ENCODE measurements around the gene SNRNP40.

The SNRNP40 gene

GRCh38 chr1:31299365-31299764 lies 2.8 kb upstream of the SNRNP40 start:
- H3K4me2 ChIP-seq (ENCODE audit: low read depth, low read length, poor library complexity, severe bottlenecking): no peak overlapping the region
- no peaks in the 10 kb centered on the region for H3K27me3 ChIP-seq (ENCODE audit: low read length)
- no peak for TF ChIP-seq EZH2phosphoT487 (conservative IDR thresholded peaks at IDR 0.05; ENCODE audit: low read length)
- TF ChIP-seq, protein P1, sequence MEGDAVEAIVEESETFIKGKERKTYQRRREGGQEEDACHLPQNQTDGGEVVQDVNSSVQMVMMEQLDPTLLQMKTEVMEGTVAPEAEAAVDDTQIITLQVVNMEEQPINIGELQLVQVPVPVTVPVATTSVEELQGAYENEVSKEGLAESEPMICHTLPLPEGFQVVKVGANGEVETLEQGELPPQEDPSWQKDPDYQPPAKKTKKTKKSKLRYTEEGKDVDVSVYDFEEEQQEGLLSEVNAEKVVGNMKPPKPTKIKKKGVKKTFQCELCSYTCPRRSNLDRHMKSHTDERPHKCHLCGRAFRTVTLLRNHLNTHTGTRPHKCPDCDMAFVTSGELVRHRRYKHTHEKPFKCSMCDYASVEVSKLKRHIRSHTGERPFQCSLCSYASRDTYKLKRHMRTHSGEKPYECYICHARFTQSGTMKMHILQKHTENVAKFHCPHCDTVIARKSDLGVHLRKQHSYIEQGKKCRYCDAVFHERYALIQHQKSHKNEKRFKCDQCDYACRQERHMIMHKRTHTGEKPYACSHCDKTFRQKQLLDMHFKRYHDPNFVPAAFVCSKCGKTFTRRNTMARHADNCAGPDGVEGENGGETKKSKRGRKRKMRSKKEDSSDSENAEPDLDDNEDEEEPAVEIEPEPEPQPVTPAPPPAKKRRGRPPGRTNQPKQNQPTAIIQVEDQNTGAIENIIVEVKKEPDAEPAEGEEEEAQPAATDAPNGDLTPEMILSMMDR (IDR thresholded peaks at IDR 0.05; ENCODE audit: insufficient read depth, low read length, poor library complexity, severe bottlenecking): no peak
- no peaks in the 10 kb centered on the region for H3F3A ChIP-seq (ENCODE audit: insufficient read depth)
- H3K9ac ChIP-seq (ENCODE audit: low read length): no peak overlapping the region
- H3K36me3 ChIP-seq (ENCODE audit: low read length): no peaks in the 10 kb centered on the region
- peaks cover 86% of the 10 kb centered on the region for H3K79me2 ChIP-seq (ENCODE audit: insufficient read depth, low read length)
- H3K27ac ChIP-seq (ENCODE audit: low read depth, low read length): no peak overlapping the region
- H3K9me3 ChIP-seq (ENCODE audit: insufficient read depth, low read length): no peaks in the 10 kb centered on the region
- H2AFZ ChIP-seq (ENCODE audit: low read depth, low read length, severe bottlenecking): no peak overlapping the region
- H3K4me3 ChIP-seq (ENCODE audit: insufficient read depth, low read length, poor library complexity, severe bottlenecking): no peak overlapping the region
- no peaks in the 10 kb centered on the region for H3K9me2 ChIP-seq (replicated peaks; ENCODE audit: insufficient read depth, low read length)
- no peaks in the 10 kb centered on the region for H4K20me1 ChIP-seq (ENCODE audit: low read depth, low read length)

DNA sequence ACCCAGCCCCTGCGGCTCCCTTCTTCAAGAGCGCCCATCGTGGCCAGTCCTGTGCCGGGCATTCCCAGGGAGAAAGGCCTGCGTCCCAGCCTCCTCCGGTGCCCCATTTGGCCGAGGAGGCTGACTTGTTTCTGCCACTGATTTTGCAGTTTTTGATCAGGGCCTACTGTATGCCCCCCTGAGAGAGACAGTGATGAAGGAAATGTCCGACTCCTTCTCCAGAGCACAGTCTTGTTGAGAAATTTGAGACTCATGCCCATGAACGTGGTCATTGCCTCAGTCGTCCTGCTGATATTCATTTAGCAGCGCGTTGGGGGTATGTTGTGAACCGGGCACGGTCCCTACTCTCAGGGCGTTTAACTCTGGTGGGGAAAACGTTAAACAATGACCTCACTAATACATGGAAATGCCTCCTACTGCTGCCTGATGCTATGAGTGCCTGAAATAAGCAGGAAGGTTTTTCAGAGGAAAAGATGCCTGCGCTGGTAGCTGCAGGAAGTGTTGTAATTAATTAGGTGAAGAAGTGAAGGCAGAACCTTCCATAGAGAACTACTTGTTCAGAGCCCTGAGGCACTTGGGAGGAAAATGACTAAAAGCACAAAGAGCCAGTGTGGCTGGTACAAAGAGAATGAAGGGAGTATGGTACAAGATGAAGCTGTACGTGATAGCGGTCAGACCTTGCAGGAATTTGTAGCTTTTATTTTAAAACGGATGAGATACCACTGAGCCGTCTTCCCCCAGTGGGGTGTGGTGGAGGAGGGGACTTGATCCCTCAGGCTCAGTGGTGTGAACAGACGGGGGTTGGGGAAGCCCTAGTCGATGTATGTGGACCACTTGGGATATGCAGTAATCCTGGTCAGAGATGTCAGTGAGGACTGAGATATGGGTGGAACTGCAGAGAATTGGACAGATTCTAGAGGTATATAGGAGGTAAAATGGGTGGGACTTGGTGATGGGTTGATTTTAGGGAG lies 974 bp upstream of the SNRNP40 start:
- H2AFZ ChIP-seq (ENCODE audit: low read depth, low read length, severe bottlenecking): peak overlapping the region; percentile 66
- peak overlapping the region; percentile 49 for H3K27ac ChIP-seq (ENCODE audit: low read depth, low read length)
- H3K9ac ChIP-seq (ENCODE audit: low read length): peak overlapping the region; percentile 95
- H3F3A ChIP-seq (ENCODE audit: insufficient read depth): no peaks in the 10 kb centered on the region
- no peaks in the 10 kb centered on the region for H4K20me1 ChIP-seq (ENCODE audit: low read depth, low read length)
- H3K4me3 ChIP-seq (ENCODE audit: insufficient read depth, low read length, poor library complexity, severe bottlenecking): peak overlapping the region; percentile 87
- no peaks in the 10 kb centered on the region; the same call in 1 of the 2 replicates for H3K36me3 ChIP-seq (ENCODE audit: low read length)
- no peaks in the 10 kb centered on the region for H3K9me2 ChIP-seq (replicated peaks; ENCODE audit: insufficient read depth, low read length)
- H3K27me3 ChIP-seq (ENCODE audit: low read length): no peaks in the 10 kb centered on the region
- H3K9me3 ChIP-seq (ENCODE audit: insufficient read depth, low read length): no peaks in the 10 kb centered on the region
- peaks cover 90% of the 10 kb centered on the region for H3K79me2 ChIP-seq (ENCODE audit: insufficient read depth, low read length)
- peak overlapping the region; percentile 88 for H3K4me2 ChIP-seq (ENCODE audit: low read depth, low read length, poor library complexity, severe bottlenecking)
- no peak for TF ChIP-seq EZH2phosphoT487 (conservative IDR thresholded peaks at IDR 0.05; ENCODE audit: low read length)
- TF ChIP-seq, protein P1 (IDR thresholded peaks at IDR 0.05; ENCODE audit: insufficient read depth, low read length, poor library complexity, severe bottlenecking): no peak

- peak overlapping the region; percentile 66 for H3K27ac ChIP-seq (ENCODE audit: low read depth, low read length)
- H3K36me3 ChIP-seq (ENCODE audit: low read length): no peaks in the 10 kb centered on the region; the same call in 1 of the 2 replicates
Measured at GRCh38 chr1:31295874-31296485, 608 bp downstream of the SNRNP40 start.

More at GRCh38 chr1:31295874-31296485, 608 bp downstream of the SNRNP40 start:
- Histone ChIP-seq H2AFZ (ENCODE audit: low read depth, low read length, severe bottlenecking) (peak overlapping the region; percentile 61), H3K79me2 (ENCODE audit: insufficient read depth, low read length) (peaks cover 81% of the 10 kb centered on the region), H3K9me2 (replicated peaks; ENCODE audit: insufficient read depth, low read length) (no peaks in the 10 kb centered on the region), H3K9ac (ENCODE audit: low read length) (peak overlapping the region; percentile 92), H3K9me3 (ENCODE audit: insufficient read depth, low read length) (no peaks in the 10 kb centered on the region), H3K27me3 (ENCODE audit: low read length) (no peaks in the 10 kb centered on the region), H3F3A (ENCODE audit: insufficient read depth) (no peaks in the 10 kb centered on the region), H3K4me3 (ENCODE audit: insufficient read depth, low read length, poor library complexity, severe bottlenecking) (peak overlapping the region; percentile 86), H4K20me1 (ENCODE audit: low read depth, low read length) (no peaks in the 10 kb centered on the region), H3K4me2 (ENCODE audit: low read depth, low read length, poor library complexity, severe bottlenecking) (peak overlapping the region; percentile 77)
- TF ChIP-seq EZH2phosphoT487 (conservative IDR thresholded peaks at IDR 0.05; ENCODE audit: low read length): no peak
- TF ChIP-seq, protein P1 (IDR thresholded peaks at IDR 0.05; ENCODE audit: insufficient read depth, low read length, poor library complexity, severe bottlenecking): no peak
